Stimulated activated CD8-positive, alpha-beta memory T cell treated with anti-CD3 and anti-CD28 coated beads, Interleukin-4, amount 100 ng/mL, for 1 hour (primary cell): ENCODE results near the gene SIK2.
"Not testable (repeated sequence)": the region's sequence is repeated elsewhere in the genome, so short reads cannot be mapped to it uniquely, and the experiment has no call there.

ENCODE experiments used
- DNase-seq, 2 donors: peaks; one replicate each; pipeline ENCODE4 v3.0.0-alpha.2; 2020; ENCODE audit warnings: low read depth in 2 of 2, low spot score in 1 of 2

The SIK2 gene

GRCh38 chr11:111748035-111748804, 146.0 kb downstream of the SIK2 start:
- no peak for DNase-seq

DNA sequence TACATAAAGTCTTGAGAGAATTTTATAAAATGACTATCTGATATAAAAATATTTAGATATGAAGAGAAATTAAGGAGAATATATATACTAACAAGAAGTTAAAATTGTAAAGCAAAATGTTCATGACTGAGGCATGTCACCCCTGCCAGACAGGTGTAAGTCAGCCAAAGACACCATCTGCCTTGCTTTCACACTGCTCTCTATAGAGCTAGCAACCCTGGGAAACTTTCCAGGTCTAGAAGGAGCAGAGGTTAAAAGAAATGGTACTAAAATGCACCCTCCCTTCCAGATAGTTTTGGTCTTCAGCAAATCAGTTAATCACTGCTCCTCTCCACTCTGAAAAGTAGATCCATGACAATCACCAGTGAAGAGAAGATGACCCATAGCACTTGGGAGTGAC, 147.4 kb downstream of the SIK2 start:
- no peak for DNase-seq

GRCh38 chr11:111756097-111756496, 153.8 kb downstream of the SIK2 start:
- no peak for DNase-seq

GRCh38 chr11:111759376-111759775, 157.1 kb downstream of the SIK2 start:
- no peak for DNase-seq

DNA sequence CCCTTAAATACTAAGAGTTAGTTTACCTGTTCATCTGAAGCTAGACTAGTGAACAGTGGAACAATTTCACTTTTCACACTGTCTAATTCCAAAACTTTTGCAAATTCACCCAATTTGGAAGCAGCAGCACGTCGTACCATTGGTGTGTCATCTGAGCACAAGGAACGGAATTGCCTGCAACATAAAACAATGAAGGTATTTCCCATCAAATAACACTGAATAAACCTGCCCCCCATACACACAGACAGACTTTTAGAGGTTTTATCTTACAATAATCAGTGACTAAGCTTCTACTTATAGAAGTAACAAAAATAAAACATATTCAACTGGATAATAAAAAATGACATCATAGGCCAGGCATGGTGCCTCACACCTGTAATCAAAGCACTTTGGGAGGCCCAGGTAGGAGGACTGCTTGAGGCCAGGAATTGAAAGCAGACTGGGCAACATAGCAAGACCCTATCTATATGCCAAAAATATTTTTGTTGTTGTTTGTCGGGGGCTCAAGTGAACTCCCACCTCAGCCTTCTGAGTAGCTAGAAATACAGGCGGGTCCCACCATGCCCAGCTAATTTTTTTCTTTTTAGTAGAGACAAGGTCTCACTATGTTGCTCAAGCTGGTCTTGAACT, 157.6 kb downstream of the SIK2 start:
- no peak for DNase-seq

GRCh38 chr11:111761036-111761435, 158.8 kb downstream of the SIK2 start:
- no peak for DNase-seq

- DNase-seq = no peak
Observed at GRCh38 chr11:111762526-111762925, 160.3 kb downstream of the SIK2 start.

- no peak for DNase-seq
Observed at GRCh38 chr11:111762981-111763643, 160.9 kb downstream of the SIK2 start.

- no peak for DNase-seq
Observed at GRCh38 chr11:111764621-111765020, 162.4 kb downstream of the SIK2 start.

GRCh38 chr11:111765320-111765983, 163.2 kb downstream of the SIK2 start:
- DNase-seq = peak in 1 of 2 donors; percentile 1

GRCh38 chr11:111765984-111766833, 164.0 kb downstream of the SIK2 start, which contains the start of gene PPP2R1B:
Gene PPP2R1B, minus strand, starts transcription at chr11:111766389. Its CDS starts 28 bp downstream, at chr11:111766361.
- DNase-seq = peak; percentile 26 to 42

DNA sequence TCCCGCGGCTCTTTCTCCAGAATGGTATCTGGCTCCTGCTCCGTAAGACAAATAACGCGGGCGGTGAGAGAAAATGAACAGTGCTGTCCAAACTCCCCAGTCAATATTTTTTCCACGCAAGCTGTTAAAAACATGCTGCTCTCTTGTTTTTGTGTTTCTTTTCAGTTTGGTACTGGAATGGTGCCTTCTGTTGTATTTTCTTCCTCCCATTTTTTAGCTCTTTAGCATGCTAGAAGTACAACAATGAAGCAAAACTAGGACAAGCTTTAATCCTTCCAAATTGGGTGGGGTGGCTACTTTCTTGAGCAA, 164.5 kb downstream of the SIK2 start:
- no peak for DNase-seq

DNA sequence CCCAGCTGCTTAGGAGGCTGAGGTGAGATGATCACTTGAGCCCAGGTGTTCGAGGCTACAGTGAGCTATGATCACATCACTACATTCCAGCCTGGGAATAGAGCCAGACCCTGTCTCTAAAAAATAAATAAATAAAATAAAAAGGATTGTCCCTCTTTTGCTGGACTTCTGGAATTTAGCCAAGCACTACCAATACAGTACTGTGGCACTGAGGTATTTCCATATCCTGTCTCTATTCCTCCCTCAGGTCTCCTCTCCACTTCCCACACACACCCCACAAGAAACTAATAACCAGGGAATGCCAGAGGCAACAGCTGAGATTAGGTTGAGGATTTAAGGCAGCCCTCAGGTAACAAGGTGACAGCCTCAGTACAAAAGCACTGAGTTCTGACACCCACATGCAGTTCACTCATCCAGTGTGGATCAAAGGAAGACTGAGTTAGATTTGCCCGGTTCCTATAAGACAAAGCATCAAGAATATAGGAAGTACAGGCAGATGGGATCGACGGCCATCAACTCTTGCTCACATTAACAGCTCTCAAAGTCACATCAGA, 168.4 kb downstream of the SIK2 start:
- no peak for DNase-seq

- not testable (repeated sequence) for DNase-seq
Observed at GRCh38 chr11:111771205-111771604, 169.0 kb downstream of the SIK2 start.

GRCh38 chr11:111772535-111772934, 170.3 kb downstream of the SIK2 start:
- DNase-seq = no peak

- no peak for DNase-seq
Observed at GRCh38 chr11:111774955-111775710, 172.9 kb downstream of the SIK2 start.

DNA sequence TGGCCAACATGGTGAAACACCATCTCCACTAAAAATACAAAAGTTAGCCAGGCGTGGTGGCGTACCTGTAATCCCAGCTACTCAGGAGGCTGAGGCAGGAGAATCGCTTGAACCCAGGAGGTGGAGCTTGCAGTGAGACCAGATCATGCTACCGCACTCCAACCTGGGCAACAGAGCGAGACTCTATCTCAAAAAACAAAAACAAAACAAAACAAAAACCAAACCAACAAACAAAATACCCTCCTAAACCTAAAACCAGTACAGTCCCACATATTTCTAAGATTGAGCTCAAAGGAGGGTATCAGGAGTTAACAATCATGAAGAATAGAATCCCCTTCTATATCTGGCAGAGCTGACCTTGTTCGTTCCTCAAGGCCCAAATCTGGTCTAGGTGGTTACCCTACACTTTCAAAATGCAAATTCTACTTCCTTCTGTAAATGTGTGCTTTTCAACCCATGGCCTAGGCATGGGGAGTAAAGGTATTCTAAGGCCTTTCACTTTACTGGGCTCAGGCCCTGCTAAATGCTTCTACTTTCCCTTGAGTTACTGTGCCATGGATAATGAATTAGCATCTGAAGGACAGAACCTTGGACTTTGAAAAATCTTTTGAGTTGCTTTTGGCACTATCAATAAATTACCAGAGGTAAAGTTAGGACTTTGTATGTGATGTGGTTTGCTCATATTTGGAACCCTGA, 174.3 kb downstream of the SIK2 start:
- DNase-seq = no peak

DNA sequence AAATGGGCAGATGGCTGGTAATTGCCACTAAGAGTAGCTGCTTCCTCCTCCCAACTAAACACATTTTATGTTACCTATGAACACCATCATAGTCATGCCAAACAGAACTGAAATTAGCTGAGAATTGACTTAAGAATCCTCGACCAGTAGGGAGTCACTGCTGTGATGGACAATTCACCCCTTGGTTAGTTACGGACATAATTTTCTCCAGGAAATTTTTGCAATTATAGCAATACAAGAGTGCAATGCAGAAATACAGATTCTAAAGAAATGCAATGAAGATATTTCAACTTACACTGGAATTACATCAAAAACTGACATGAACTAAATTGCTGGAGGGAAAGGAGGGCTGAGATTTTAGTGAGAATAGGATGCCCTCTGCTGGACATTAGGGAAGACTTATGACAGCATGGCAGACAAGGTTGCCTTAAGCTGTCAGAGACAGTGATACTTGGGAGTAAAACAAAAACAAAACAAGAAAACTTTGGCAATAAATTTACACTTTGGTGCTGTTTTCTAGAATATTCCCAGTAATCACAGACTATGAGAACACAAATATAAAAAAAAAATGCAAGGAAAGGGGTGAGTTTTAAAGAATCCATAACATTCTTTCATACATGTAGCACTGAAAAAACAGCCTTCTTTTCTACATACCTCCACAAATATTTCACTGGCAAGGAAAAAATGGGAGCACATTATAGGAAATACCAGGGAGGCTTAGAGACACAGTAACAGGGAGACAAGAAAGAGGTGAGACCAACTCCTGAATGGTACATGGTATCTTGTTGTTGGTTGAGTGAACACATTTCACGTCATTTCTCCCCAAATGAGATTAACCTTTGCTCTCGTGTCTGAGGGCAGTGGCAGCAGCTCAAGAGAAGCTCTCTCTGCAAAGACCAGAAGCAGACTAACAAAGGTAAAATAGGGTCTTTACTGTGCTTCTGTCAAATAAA, 175.1 kb downstream of the SIK2 start:
- no peak for DNase-seq
